ENCODE results near the gene AOPEP. TPM values are rescaled to one million over a fixed set of nuclear protein-coding genes. Genes with fewer than 3 reads are reported as not detected.
A peak's percentile ranks its signal among the peaks of the same experiment; 100 is the strongest.

Gene AOPEP
- total and polyA plus RNA-seq, 2 of the 13 experiments (the other 11 are each of a cell fraction or from before 2014, with no cell fraction given) = 22.2 to 41.6 TPM

DNA sequence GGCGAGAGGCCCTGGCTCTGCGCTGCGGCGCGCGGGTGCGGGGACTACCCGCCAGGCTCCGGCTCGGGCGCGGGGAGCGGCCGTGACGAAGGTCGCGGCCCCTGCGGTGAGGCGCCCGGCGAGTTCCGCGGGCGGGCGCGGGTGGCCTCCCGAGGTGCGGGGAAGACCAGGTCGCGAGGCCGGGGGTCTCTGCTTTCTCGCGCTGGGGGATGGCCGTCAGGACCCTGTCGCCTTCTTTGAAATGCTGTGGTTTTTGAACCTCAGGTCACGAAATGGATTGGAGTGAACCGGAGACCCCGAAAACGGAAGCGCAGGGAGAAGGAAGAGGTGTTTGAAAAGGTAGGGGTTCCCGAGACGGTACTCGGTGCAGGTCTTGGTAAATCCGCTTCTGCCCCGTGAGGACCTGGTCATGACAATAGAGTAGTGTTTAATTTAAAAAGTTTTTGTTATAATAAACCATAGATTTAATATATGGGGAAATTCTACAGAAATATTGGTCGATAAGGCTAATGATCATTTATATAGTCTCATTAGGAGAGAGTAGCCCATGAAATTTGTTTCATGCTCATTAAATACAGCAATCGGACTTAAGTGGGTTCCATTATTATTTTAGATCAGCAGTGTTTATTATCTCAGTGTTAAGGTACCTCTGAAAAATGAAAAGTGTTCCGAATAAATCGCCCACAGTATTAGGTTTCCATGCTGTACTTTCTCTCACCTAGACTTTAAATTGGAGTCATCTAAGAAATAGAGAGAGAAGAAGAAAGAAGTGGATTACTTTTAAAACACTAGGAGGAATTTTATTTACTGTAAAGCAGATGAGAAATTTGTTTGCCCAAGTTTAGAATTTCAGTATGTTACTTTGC lies 279.0 kb downstream of the AOPEP start (continued):
- TF ChIP-seq, protein P1, sequence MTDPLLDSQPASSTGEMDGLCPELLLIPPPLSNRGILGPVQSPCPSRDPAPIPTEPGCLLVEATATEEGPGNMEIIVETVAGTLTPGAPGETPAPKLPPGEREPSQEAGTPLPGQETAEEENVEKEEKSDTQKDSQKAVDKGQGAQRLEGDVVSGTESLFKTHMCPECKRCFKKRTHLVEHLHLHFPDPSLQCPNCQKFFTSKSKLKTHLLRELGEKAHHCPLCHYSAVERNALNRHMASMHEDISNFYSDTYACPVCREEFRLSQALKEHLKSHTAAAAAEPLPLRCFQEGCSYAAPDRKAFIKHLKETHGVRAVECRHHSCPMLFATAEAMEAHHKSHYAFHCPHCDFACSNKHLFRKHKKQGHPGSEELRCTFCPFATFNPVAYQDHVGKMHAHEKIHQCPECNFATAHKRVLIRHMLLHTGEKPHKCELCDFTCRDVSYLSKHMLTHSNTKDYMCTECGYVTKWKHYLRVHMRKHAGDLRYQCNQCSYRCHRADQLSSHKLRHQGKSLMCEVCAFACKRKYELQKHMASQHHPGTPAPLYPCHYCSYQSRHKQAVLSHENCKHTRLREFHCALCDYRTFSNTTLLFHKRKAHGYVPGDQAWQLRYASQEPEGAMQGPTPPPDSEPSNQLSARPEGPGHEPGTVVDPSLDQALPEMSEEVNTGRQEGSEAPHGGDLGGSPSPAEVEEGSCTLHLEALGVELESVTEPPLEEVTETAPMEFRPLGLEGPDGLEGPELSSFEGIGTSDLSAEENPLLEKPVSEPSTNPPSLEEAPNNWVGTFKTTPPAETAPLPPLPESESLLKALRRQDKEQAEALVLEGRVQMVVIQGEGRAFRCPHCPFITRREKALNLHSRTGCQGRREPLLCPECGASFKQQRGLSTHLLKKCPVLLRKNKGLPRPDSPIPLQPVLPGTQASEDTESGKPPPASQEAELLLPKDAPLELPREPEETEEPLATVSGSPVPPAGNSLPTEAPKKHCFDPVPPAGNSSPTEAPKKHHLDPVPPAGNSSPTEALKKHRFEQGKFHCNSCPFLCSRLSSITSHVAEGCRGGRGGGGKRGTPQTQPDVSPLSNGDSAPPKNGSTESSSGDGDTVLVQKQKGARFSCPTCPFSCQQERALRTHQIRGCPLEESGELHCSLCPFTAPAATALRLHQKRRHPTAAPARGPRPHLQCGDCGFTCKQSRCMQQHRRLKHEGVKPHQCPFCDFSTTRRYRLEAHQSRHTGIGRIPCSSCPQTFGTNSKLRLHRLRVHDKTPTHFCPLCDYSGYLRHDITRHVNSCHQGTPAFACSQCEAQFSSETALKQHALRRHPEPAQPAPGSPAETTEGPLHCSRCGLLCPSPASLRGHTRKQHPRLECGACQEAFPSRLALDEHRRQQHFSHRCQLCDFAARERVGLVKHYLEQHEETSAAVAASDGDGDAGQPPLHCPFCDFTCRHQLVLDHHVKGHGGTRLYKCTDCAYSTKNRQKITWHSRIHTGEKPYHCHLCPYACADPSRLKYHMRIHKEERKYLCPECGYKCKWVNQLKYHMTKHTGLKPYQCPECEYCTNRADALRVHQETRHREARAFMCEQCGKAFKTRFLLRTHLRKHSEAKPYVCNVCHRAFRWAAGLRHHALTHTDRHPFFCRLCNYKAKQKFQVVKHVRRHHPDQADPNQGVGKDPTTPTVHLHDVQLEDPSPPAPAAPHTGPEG (CRISPR knock-in tag; IDR thresholded peaks at IDR 0.05) = 0 out of 2 replicates have a peak, but pooled peaks have one; percentile 9
- TF ChIP-seq, protein P2, sequence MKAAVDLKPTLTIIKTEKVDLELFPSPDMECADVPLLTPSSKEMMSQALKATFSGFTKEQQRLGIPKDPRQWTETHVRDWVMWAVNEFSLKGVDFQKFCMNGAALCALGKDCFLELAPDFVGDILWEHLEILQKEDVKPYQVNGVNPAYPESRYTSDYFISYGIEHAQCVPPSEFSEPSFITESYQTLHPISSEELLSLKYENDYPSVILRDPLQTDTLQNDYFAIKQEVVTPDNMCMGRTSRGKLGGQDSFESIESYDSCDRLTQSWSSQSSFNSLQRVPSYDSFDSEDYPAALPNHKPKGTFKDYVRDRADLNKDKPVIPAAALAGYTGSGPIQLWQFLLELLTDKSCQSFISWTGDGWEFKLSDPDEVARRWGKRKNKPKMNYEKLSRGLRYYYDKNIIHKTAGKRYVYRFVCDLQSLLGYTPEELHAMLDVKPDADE (CRISPR knock-in tag; IDR thresholded peaks at IDR 0.05) = no peak
- no peak for TF ChIP-seq HNRNPK (IDR thresholded peaks at IDR 0.05; ENCODE audit: low read depth, low read length, poor library complexity, severe bottlenecking)
- TF ChIP-seq, protein P3, sequence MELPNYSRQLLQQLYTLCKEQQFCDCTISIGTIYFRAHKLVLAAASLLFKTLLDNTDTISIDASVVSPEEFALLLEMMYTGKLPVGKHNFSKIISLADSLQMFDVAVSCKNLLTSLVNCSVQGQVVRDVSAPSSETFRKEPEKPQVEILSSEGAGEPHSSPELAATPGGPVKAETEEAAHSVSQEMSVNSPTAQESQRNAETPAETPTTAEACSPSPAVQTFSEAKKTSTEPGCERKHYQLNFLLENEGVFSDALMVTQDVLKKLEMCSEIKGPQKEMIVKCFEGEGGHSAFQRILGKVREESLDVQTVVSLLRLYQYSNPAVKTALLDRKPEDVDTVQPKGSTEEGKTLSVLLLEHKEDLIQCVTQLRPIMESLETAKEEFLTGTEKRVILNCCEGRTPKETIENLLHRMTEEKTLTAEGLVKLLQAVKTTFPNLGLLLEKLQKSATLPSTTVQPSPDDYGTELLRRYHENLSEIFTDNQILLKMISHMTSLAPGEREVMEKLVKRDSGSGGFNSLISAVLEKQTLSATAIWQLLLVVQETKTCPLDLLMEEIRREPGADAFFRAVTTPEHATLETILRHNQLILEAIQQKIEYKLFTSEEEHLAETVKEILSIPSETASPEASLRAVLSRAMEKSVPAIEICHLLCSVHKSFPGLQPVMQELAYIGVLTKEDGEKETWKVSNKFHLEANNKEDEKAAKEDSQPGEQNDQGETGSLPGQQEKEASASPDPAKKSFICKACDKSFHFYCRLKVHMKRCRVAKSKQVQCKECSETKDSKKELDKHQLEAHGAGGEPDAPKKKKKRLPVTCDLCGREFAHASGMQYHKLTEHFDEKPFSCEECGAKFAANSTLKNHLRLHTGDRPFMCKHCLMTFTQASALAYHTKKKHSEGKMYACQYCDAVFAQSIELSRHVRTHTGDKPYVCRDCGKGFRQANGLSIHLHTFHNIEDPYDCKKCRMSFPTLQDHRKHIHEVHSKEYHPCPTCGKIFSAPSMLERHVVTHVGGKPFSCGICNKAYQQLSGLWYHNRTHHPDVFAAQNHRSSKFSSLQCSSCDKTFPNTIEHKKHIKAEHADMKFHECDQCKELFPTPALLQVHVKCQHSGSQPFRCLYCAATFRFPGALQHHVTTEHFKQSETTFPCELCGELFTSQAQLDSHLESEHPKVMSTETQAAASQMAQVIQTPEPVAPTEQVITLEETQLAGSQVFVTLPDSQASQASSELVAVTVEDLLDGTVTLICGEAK (IDR thresholded peaks at IDR 0.05) = no peak
- TF ChIP-seq, protein P3 (CRISPR knock-in tag; IDR thresholded peaks at IDR 0.05) = no peak
- TF ChIP-seq ZNF879 (CRISPR knock-in tag; IDR thresholded peaks at IDR 0.05) = no peak
- TF ChIP-seq ZNF160 (CRISPR knock-in tag; IDR thresholded peaks at IDR 0.05) = no peak
